ENCODE data around the gene CD58. TPM values are rescaled to one million over a fixed set of nuclear protein-coding genes. Genes with fewer than 3 reads are reported as not detected.

CD58 gene
- total RNA-seq, 2 experiments from 2014 or later: 11.1 to 12.7 TPM

DNA sequence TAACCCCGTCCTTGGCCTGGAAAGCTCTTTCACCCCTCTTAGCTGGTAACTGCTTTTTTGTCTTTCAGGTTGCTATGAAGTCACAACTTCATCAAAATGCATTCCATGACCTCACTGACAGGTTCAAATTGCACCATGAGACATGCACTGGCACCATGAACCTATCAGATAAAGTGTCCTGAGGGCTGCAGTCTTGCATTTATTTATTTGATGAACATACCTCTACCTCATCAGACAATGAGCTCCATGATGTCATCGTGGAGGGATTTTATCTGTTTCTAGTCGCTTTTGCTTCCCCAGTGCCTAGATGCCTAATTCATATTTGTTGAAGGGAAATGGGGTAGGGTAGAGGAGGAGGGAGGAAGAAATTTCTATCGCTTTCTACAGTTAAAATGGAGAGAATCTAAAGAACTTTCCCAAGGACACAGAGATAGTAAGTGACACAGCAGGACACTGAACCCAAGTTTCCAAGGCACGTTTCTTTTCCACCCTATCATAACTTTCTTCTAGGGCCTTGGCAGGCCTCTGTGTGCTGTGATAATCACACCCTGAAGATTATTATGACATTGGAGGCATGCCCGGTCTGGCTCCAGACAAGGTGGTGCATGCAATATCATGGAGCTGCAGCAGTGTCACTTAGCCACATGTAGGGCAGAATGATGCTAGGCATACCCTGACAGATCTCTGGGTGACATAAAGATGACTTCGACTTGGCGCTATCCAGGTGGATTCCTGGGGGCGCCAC is 69.5 kb downstream of the CD58 start:
- CTCF ChIA-PET: interaction anchor here (1.0 to 11.0 kb wide), 7 partner anchors 10 to 361 kb away, joined by 3 to 177 read pairs (median 4); no protein-coding TSS in a partner anchor

DNA sequence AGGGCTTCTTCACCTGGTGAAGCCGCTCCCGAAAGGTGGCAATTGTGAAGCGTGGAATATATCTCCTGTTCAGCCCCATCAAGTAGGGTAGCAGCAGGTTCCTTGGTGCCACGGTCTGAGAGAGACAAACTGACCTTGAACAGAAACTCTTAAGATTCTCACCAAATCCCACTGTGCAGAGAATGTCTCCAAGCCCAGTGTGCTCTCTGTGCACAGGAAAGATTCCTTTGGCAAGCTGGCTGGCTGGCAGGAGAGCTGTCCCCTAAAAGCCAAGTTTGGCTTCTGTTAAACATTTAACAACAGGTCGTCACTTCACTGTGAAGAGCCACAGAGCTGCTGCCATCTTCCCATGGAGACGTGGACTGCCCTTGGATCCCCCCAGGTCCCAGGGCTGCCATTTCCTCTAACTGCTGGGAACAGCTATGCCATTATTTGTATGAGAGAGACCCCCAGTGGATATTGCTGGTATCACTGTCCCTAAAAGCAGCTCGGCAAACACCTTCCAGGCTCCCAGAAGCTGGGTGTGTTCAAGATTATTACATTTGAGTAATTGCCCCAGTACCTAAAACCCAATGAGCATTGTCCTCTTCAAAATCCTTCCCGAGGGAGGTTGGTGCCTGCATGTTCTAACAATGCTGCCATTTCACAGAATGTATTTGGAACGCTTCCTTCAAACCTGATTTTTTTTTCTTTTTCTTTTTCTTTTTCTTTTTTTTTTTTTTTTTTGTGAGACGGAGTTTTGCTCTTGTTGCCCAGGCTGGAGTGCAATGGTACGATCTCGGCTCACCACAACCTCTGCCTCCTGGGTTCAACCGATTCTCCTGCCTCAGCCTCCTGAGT is 71.8 kb downstream of the CD58 start:
- peak; percentile 78 for ATAC-seq
- TF ChIP-seq, protein P1, sequence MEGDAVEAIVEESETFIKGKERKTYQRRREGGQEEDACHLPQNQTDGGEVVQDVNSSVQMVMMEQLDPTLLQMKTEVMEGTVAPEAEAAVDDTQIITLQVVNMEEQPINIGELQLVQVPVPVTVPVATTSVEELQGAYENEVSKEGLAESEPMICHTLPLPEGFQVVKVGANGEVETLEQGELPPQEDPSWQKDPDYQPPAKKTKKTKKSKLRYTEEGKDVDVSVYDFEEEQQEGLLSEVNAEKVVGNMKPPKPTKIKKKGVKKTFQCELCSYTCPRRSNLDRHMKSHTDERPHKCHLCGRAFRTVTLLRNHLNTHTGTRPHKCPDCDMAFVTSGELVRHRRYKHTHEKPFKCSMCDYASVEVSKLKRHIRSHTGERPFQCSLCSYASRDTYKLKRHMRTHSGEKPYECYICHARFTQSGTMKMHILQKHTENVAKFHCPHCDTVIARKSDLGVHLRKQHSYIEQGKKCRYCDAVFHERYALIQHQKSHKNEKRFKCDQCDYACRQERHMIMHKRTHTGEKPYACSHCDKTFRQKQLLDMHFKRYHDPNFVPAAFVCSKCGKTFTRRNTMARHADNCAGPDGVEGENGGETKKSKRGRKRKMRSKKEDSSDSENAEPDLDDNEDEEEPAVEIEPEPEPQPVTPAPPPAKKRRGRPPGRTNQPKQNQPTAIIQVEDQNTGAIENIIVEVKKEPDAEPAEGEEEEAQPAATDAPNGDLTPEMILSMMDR (IDR thresholded peaks at IDR 0.05): peak; percentile 88

More for the DNA sequence above, 69.5 kb downstream of the CD58 start:
- DNase-seq (no peak), ATAC-seq (no peak)
- intact Hi-C loops (cut with micrococcal nuclease): no loop called here
- TF ChIP-seq, protein P1 (IDR thresholded peaks at IDR 0.05): no peak
- Mint-ChIP-seq H3K9me3 (no peaks in the 10 kb centered on the region), H3K27me3 (no peaks in the 10 kb centered on the region), H3K36me3 (ENCODE audit: low read depth) (no peaks in the 10 kb centered on the region), H3K4me3 (no peak overlapping the region), H3K27ac (no peak overlapping the region), H3K4me1 (ENCODE audit: low read depth) (peaks cover 45% of the 10 kb centered on the region)
- POLR2A ChIA-PET: interaction anchor here (0.6 to 1.0 kb wide), 3 partner anchors 14 to 360 kb away, joined by 3 to 4 read pairs (median 3); no protein-coding TSS in a partner anchor

DNA sequence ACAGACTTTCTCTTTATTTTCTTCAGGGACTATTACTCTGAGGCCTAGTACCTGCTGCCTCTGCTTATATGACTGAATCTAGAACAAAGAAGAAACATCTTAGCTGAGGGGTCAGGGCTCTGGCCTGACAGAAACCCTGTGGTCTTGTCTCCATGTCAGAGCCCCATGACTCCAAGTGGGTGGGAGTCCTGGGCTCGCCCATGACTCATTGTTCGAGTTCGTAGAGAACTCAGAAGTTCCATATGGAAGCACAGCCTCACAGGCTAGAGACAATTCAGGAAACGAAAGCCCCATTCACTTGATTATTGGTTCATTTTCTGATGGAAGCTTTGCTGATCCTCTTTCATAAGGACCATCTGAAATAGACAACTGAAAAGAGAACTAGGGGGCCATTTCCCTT is 73.2 kb downstream of the CD58 start:
- ChIA-PET POLR2A (no interaction called here), CTCF (interaction anchor here (0.8 to 11.0 kb wide), 7 partner anchors 13 to 357 kb away, joined by 3 to 177 read pairs (median 13); no protein-coding TSS in a partner anchor)
- H3K9me3 Mint-ChIP-seq: no peaks in the 10 kb centered on the region
- no peaks in the 10 kb centered on the region for H3K36me3 Mint-ChIP-seq (ENCODE audit: low read depth)
- no peak overlapping the region for H3K27ac Mint-ChIP-seq
- no peaks in the 10 kb centered on the region for H3K27me3 Mint-ChIP-seq
- TF ChIP-seq, protein P1 (IDR thresholded peaks at IDR 0.05): no peak
- intact Hi-C loops (cut with micrococcal nuclease): no loop called here
- no peak overlapping the region for H3K4me3 Mint-ChIP-seq
- no peak for DNase-seq
- peaks cover 10% of the 10 kb centered on the region for H3K4me1 Mint-ChIP-seq (ENCODE audit: low read depth)
- ATAC-seq: no peak

More for the DNA sequence above, 71.8 kb downstream of the CD58 start:
- ChIA-PET POLR2A (interaction anchor here (1.3 kb wide), 1 partner anchor 12 kb away, joined by 4 read pairs; no protein-coding TSS in a partner anchor), CTCF (interaction anchor here (0.6 to 11.0 kb wide), 39 partner anchors 8 to 555 kb away, joined by 3 to 177 read pairs (median 4); no protein-coding TSS in a partner anchor)
- no peaks in the 10 kb centered on the region for H3K36me3 Mint-ChIP-seq (ENCODE audit: low read depth)
- no peaks in the 10 kb centered on the region for H3K27me3 Mint-ChIP-seq
- H3K4me1 Mint-ChIP-seq (ENCODE audit: low read depth): peaks cover 23% of the 10 kb centered on the region
- no peaks in the 10 kb centered on the region for H3K9me3 Mint-ChIP-seq
- no peak overlapping the region for H3K27ac Mint-ChIP-seq
- intact Hi-C loops (cut with micrococcal nuclease): no loop called here
- H3K4me3 Mint-ChIP-seq: no peak overlapping the region
- DNase-seq: peak; percentile 67

DNA sequence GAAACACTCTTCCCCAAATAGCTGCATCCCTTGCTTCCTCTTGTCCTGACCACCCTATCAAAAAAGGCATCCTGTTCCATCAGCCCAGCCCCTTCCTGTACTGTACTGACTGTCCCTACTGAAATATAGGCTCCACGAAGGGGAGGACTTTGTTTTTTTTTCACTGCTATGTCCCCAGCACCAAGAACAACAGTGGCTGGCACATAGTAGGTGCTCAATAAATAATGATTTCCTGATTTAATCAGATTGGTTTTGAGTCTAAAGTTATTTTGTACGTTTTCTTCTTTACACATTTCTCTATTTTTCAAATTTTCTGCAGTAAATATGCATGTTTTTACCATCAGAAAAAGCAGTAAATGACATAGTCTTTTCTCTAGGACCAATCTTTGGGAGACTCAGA is 73.9 kb downstream of the CD58 start:
- Mint-ChIP-seq H3K36me3 (ENCODE audit: low read depth) (no peaks in the 10 kb centered on the region), H3K4me3 (no peak overlapping the region), H3K4me1 (ENCODE audit: low read depth) (peaks cover 9% of the 10 kb centered on the region), H3K27me3 (no peaks in the 10 kb centered on the region), H3K27ac (no peak overlapping the region), H3K9me3 (no peaks in the 10 kb centered on the region)
- ChIA-PET CTCF (interaction anchor here (1.0 to 11.0 kb wide), 4 partner anchors 12 to 356 kb away, joined by 3 to 177 read pairs (median 64); no protein-coding TSS in a partner anchor), POLR2A (no interaction called here)
- ATAC-seq (no peak), DNase-seq (no peak)
- TF ChIP-seq, protein P1 (IDR thresholded peaks at IDR 0.05): no peak
- intact Hi-C loops (cut with micrococcal nuclease): no loop called here
